GM12892 (cell line): ENCODE results near the gene RBMS2.
A peak's percentile ranks its signal among the peaks of the same experiment; 100 is the strongest.

Experiments used
- DNase-seq: peaks from one replicate; pipeline ENCODE4 v3.0.0; 2011; ENCODE audit not compliant: insufficient read length
- FAIRE-seq: peaks from 2 replicates; lab custom pipeline; 2011; peaks lifted over from hg19 to GRCh38; lab: Jason Lieb, UNC
- POLR2A ChIP-seq: IDR thresholded peaks from 2 replicates; pipeline ENCODE4 v1.6.1; 2011; ENCODE audit warnings: low read depth, low read length, control low read depth
- POLR2AphosphoS5 ChIP-seq: IDR thresholded peaks from 2 replicates; pipeline ENCODE4 v1.6.1; 2011; ENCODE audit warnings: low read depth, low read length, control low read depth
- TAF1 ChIP-seq: IDR thresholded peaks from 2 replicates; pipeline ENCODE4 v1.6.1; 2011; ENCODE audit warnings: low read depth, mild to moderate bottlenecking, control low read depth, low read length, borderline replicate concordance

The RBMS2 gene

DNA sequence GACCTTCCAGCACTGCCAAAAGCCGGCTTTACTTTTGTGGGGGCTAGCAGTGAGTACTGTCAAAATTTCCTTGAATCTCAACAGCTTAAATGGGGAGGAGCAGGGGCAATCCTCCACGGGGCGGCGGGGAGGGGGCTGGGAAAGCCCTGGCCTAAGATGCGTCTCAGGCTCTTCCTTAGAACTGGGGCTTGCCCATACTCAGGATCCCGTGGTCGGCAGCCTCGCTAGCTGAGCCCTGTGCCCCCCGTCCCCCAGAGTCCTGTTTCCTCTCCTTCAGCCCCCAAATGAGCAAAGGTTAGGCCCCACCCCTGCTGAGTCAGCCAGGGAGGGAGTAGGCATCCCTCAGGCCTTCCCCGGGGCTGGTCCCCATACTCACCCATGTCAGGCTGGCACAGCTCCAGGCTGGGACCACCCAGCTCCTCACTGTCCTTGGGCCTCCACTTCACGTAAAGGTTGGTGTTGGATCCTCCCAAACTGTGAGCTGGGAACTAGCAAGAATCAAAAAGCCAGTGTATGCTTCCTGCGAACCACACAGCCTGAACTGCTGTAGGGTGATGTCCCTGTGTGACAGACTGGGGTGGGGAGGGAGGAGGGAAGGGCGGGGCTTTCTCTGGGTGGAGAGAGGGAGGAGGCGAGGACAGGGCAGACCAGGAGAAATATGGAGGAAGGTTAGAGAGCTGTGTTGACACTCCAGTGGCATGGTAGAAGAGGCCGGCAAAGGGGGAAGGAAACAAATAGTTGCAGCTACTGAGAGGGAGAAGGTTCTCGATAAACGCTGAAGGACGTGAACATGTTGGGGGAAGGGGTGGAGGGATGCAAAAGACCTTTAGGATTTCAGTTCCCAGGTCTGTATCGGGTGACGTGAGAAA, 114.4 kb downstream of the RBMS2 start:
- DNase-seq (peak; percentile 78), FAIRE-seq (peak; percentile 93)

DNA sequence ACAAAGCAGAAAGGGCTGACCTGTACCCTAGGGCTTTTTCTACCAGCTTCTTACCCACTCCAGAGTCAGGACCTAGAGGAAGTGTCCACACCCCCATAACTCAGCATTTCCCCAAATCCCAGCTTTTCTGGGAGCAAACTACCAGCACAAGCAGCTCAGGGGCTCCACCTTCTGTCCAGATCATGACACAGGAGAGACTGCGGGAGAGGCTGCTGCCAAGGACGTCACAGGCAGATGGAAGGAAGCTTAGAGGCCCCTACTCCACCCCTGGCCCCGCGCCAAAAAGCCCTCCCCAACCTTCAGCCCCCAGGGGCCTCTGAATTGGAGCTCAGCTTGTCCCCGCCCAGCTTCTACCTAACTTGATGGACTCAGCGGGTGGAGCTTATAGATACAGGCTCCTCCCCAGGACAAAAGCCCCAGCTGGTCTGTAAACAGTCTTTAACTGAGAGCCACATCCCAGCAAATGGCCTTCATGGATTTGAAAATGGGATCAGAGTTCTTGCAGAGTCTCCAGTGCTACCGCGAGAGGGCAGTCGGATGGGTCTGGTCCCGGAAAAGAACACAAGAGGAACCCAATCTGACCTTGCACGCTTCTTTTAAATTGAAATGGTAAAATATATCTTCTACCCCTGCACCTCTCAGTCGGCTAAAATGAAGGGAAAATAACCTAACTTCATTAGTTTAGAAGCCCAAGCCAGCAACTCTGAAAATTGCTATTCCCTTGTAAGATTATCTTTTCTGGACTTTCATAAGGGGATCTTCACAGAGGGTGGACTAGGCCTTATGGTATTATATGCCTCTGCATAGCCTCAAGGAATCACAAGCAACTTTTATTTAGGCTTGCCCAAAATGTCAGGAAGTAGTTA, 115.3 kb downstream of the RBMS2 start:
- DNase-seq (peak; percentile 80), FAIRE-seq (no peak)
- TF ChIP-seq POLR2AphosphoS5: peak; percentile 86
- no peak for TF ChIP-seq TAF1
- TF ChIP-seq POLR2A: peak; percentile 56

More for the DNA sequence above, 114.4 kb downstream of the RBMS2 start:
- no peak for TF ChIP-seq POLR2AphosphoS5

DNA sequence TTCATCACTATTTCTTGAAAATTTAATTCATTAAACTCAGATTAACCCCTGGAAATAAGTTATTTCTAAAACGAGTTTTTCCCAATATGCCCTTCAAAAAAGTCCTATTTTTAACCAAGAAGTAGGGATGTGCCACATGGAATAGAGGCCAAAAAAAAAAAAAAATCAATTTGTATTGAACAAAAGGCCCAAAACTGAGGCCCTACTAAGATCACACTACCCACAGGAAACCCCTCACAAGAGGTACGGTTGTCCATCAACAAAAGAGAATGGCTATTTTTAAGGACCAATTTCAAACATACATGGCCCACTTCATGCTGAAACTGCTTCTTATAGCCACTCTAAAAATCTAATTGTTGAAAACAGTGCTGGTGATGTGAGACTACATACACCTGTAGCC, 116.0 kb downstream of the RBMS2 start:
- TF ChIP-seq TAF1 (no peak), POLR2AphosphoS5 (no peak), POLR2A (no peak)
- DNase-seq: no peak
- no peak for FAIRE-seq

DNA sequence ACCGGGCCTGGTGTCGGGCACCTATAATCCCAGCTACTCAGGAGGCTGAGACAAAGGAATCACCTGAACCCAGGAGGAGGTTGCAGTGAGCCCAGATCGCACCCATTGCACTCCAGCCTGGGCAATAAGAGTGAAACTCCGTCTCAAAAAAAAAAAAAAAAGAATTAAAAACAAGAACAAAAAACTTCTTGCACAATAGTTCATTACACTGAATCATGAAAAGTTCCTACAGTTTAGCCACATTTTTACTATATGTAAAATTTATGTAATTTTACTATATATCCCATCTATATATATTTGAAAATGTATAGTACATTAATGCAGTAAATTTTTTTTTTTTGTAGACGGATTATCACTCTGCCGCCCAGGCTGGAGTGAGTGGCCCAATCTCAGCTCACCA, 119.6 kb downstream of the RBMS2 start:
- TF ChIP-seq TAF1: no peak
- no peak for TF ChIP-seq POLR2AphosphoS5
- TF ChIP-seq POLR2A: no peak
- FAIRE-seq (no peak), DNase-seq (no peak)

DNA sequence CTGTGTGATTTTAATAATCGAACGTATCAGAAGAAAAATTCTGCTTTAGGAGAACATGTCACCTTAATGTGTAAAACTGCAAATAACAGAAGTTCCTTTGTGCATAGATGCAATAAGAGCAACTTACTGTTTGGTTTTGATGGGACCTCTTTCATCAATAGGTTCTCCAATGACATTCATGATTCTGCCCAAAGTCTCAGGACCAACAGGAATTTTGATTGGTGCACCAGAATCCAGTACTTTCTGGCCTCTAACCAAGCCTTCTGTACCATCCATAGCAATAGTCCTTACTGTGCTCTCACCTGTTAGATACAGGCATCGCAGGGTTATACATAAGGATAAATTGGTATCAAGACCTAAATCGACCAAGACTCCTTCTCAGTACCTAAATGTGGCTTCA, 123.0 kb downstream of the RBMS2 start:
- TF ChIP-seq TAF1 (no peak), POLR2A (no peak), POLR2AphosphoS5 (no peak)
- FAIRE-seq (no peak), DNase-seq (no peak)

DNA sequence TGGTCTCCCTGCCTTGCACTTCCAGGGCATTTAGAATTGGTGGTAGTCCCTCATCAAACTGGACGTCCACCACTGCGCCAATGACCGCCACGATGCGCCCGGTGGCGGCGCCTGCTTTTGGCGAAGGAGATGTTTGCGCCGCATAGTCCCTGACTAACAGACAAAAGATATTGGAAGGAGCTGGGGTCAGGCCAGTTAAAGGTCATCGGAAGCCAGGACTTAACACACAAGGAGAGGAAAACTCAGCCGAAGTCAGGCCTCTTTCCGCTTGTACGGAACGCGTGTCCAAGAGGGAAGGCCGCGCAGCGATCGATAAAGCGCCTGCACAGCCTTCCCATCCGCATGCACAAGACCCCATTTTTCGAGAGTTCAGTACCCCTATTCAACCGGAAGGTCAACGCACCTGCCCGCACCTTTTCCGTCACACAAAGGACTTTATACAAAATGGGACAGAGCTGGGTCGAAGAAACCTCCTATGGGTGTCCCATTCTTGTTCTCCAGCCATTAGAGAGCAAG, 123.6 kb downstream of the RBMS2 start:
- TF ChIP-seq POLR2A: no peak
- TF ChIP-seq TAF1: peak; percentile 30; the same call in 1 of the 2 replicates
- no peak for TF ChIP-seq POLR2AphosphoS5
- FAIRE-seq: no peak
- DNase-seq: no peak
